Fibroblast of lung (primary cell): ENCODE measurements around the gene ATF1.

Experiments
- CTCF ChIP-seq, 2 donors: IDR thresholded peaks in 1 of 2; conservative IDR thresholded peaks in 1 of 2; 1 replicate in 1 of 2; 2 replicates in 1 of 2; pipeline ENCODE4 v1.5.1; 2011 to 2012; ENCODE audit warnings: low read length in 2 of 2, control low read depth in 1 of 2, inconsistent platforms in 1 of 2, low read depth in 1 of 2, mild to moderate bottlenecking in 1 of 2
- EZH2 ChIP-seq: IDR thresholded peaks from 2 replicates; pipeline ENCODE4 v1.5.1; 2012; ENCODE audit warnings: low read length, control low read depth, mild to moderate bottlenecking; ENCODE audit errors: missing control alignments

GRCh38 chr12:50787618-50788017, 23.7 kb downstream of the ATF1 start:
- TF ChIP-seq EZH2 (no peak), CTCF (conservative IDR thresholded peaks at IDR 0.05 in 1 of 2, IDR thresholded peaks at IDR 0.05 in 1 of 2; ENCODE audit: low read depth in 1 of 2, low read length in 2 of 2) (no peak)
